Fibroblast of villous mesenchyme (primary cell): ENCODE data around the gene EXD1. TPM values are rescaled to one million over a fixed set of nuclear protein-coding genes. Genes with fewer than 3 reads are reported as not detected.

ENCODE experiments used
- DNase-seq: peaks from one replicate; pipeline ENCODE4 v3.0.0-alpha.2; 2010; ENCODE audit warnings: low read depth
- H3K4me3 ChIP-seq: 2 replicates; pipeline ENCODE4 v1.5.1; 2011; ENCODE audit warnings: low read depth, mild to moderate bottlenecking, low read length
- total RNA-seq: library from RNA; depleted of rRNA; stranded (reverse); fragments of >200 nt; gene quantifications from 2 replicates; pipeline ENCODE4 v1.2.3, GENCODE V29; 2012
- TF ChIP-seq, protein P1 (sequence below): IDR thresholded peaks from 2 replicates; pipeline ENCODE4 v1.5.1; 2012; ENCODE audit warnings: low read depth, mild to moderate bottlenecking, low read length; ENCODE audit not compliant: insufficient read depth

Gene EXD1, protein sequence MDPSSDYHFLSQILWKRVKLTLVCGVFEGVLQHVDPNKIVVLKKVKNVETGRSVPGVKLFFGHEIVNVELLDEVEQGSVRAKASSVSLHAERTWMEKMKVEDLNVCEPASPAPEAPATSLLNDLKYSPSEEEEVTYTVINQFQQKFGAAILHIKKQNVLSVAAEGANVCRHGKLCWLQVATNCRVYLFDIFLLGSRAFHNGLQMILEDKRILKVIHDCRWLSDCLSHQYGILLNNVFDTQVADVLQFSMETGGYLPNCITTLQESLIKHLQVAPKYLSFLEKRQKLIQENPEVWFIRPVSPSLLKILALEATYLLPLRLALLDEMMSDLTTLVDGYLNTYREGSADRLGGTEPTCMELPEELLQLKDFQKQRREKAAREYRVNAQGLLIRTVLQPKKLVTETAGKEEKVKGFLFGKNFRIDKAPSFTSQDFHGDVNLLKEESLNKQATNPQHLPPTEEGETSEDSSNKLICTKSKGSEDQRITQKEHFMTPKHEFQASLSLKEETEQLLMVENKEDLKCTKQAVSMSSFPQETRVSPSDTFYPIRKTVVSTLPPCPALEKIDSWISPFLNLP
- under 0.01 TPM in 1 of 2 replicates, not detected in the other for total RNA-seq

DNA sequence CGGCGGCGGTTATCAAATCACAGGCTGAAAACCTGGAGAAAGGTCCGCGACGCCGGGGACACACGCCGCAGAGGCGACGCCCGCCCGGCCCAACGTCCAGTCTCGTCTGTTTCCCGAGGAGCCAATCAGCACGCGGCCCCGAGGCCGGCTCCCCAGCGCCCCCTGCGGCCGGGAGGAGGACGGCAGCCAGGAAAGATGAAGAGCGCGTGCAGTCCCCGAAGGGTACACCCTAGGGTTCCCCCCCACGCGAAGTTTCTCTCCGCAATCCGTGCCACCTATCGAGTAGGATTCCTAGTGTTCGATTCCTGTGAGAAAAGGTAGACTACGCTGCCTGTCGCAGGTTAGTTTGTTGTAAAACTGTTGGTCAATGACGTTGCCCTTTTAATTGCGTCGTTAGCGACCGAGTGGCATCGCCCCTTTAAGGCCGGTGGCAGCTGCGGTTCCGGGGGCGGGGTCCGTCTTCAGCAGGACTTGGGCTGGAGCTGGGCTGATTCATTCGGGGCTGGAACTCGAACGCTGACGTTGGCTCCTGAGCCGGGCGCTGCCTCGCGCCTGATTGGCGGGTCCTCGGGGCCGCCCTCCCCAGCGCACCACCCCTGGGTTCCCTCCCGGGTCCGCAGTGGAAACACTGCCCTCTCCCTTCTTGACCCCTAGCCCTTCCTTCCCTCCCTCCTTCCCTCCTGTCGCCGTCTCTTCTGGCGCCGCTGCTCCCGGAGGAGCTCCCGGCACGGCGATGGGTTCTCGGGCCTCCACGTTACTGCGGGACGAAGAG lies at the start of gene EXD1, which contains the start of gene CHP1:
Gene EXD1 (minus strand): TSS at position 108 of the 772 bp plus-strand sequence. CDS start 4,182 bp downstream, outside the sequence.
Gene CHP1 (plus strand): TSS at position 619 of the 772 bp plus-strand sequence. CDS start 115 bp downstream, at position 734.
- TF ChIP-seq, protein P1, sequence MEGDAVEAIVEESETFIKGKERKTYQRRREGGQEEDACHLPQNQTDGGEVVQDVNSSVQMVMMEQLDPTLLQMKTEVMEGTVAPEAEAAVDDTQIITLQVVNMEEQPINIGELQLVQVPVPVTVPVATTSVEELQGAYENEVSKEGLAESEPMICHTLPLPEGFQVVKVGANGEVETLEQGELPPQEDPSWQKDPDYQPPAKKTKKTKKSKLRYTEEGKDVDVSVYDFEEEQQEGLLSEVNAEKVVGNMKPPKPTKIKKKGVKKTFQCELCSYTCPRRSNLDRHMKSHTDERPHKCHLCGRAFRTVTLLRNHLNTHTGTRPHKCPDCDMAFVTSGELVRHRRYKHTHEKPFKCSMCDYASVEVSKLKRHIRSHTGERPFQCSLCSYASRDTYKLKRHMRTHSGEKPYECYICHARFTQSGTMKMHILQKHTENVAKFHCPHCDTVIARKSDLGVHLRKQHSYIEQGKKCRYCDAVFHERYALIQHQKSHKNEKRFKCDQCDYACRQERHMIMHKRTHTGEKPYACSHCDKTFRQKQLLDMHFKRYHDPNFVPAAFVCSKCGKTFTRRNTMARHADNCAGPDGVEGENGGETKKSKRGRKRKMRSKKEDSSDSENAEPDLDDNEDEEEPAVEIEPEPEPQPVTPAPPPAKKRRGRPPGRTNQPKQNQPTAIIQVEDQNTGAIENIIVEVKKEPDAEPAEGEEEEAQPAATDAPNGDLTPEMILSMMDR = peak; percentile 98
- H3K4me3 ChIP-seq = peak within 1 kb of the TSS; percentile 97
- DNase-seq = peak; percentile 98

DNA sequence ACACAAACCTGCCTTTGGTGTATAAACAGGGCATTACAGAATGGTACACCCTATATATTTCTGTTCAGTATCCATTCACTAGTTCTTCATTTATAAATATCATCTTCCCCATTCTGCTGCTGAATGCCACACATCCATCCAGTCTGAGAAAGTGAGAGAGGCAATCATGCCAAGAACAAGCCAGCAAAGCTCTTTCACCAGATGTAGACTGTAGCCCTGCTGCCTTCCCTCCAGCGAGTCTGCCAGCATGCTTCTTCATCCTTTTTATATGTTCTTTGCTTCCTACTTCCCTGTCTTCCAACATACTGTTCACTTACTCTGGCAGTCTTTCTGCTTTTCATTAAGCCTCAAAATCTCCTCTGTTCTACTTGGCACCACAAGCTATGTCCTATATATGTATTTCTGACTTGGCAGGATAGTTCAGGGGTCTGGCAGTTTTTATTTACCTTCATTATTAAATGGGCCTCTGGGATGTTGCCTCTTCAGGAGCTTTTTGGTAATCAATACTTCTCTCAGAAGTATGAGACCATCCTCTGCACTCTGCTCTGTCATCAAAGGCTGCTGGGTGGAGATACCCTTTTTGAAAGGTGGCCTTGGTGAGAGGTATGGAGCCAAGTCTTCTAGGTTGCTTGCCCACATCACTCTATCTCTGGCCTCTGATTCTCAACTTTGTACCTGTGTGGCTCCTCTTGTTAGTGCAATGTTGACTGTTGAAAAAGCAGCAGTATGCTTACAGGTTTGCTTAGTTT lies 49.2 kb upstream of the EXD1 start:
- no peak overlapping the region for H3K4me3 ChIP-seq
- TF ChIP-seq, protein P1 = no peak
- DNase-seq = no peak

DNA sequence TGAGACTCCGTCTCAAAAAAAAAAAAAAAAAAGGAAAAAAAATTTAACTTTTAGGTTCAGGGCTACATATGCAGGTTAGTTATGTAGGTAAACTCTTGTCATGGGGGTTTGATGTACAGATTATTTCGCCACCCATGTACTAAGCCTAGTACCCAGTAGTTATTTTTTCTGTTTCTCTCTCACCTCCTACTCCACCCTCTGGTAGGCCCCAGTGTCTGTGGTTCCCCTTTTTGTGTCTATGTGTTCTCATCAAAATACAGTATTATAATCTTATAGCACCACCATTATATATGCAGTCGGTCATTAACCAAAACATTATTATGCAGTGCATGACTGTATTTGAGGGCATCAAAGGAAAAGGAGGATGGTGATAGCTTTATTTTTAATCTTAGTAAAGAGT lies 47.8 kb upstream of the EXD1 start:
- TF ChIP-seq, protein P1 = no peak
- no peak for DNase-seq
- H3K4me3 ChIP-seq = no peak overlapping the region

DNA sequence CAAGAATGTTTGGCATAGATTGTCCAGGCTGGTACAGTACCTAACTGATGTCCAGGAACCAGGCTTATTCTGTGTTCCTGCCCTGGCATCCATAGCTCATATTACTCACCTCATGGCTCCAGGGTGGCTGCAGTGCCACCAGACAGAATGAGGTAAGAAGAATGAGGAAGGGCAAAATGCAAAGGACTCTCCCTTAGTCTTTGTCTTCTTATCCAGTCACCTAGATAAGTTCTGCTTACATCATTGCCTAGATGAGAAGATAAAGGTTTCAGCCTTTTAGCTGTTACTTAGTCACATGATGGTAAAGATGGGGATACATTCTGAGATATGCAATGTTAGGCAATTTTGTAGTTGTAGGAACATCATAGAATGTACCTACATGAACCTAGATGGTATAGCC lies 46.3 kb upstream of the EXD1 start:
- H3K4me3 ChIP-seq = no peak overlapping the region
- DNase-seq = no peak
- TF ChIP-seq, protein P1 = no peak

DNA sequence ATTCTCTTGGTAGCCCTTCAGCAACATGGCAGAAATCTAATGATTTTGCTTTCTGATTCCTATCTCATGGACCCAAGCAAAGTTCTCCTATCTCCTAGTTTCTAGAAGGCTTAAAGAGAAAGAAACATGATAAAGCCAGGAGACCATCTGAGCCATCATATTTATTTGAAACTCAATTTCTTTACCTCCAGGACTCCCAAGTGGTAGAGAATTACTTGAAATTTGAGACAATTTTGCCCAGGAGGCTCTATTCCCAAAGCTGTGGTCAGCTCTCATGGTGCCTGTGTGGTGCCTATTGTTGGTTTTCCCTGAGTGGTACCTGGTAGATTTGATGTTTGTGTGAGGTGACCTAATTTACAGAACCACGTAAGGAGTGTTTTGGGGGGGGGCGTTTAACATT lies 39.3 kb upstream of the EXD1 start:
- no peak for DNase-seq
- no peak overlapping the region for H3K4me3 ChIP-seq
- TF ChIP-seq, protein P1 = no peak

DNA sequence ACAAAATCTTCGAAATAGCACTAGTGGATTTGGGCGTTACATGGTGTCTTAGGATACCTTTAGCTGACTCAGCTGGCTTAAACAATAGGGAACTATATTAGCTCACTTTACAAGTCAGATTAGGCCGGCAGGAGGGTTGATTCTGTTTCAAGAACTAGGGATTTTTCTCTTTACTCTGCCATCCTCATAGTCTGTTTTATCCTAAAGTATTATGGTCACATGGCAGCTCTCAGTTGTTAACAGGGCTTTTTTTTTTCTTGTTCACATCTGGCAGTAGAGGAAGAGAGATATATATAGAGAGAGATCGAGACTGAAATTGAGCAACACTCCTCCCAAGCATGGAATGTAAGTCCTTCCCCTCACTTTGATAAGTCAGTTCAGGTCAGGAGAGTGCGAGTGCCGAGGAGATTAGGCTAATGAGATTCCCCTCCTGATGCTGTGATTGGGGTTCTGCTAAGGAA lies 33.4 kb upstream of the EXD1 start:
- peak; percentile 86 for DNase-seq
- no peak overlapping the region for H3K4me3 ChIP-seq
- TF ChIP-seq, protein P1 = no peak
